AG09309 (cell line): Measurements from ENCODE around the gene ACSL1.

Source experiments
- DNase-seq: peaks from one replicate; pipeline ENCODE4 v3.0.0-alpha.2; 2010; ENCODE audit warnings: low read depth
- H3K4me3 ChIP-seq: 2 replicates; pipeline ENCODE4 v1.5.1; 2011; ENCODE audit warnings: mild to moderate bottlenecking, low read depth, low read length, moderate library complexity; ENCODE audit not compliant: control insufficient read depth
- TF ChIP-seq, protein P1 (sequence below): IDR thresholded peaks from 2 replicates; pipeline ENCODE4 v1.5.1; 2011; ENCODE audit warnings: mild to moderate bottlenecking, low read depth, low read length, inconsistent platforms; ENCODE audit not compliant: insufficient read depth, control insufficient read depth; ENCODE audit errors: missing control alignments

ACSL1 gene

DNA sequence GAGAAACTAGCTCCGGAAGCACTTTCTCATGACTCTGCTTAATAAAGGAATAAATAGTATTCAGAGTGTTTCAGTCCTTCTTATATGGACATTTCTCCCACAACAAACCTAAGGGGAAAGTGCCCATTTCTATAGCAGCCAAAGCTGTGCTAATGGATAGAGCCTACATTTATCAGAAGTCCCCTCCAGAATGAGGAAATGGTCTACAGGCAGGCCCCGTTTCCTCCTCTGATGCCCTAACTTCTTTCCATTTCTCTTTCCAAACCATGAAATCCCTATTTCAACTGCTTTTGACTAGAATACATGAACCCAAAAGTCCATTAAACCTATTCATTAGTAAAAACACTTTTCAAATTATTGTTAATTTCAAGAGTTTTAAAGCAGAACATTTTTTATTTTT lies 4.5 kb downstream of the ACSL1 start:
- TF ChIP-seq, protein P1, sequence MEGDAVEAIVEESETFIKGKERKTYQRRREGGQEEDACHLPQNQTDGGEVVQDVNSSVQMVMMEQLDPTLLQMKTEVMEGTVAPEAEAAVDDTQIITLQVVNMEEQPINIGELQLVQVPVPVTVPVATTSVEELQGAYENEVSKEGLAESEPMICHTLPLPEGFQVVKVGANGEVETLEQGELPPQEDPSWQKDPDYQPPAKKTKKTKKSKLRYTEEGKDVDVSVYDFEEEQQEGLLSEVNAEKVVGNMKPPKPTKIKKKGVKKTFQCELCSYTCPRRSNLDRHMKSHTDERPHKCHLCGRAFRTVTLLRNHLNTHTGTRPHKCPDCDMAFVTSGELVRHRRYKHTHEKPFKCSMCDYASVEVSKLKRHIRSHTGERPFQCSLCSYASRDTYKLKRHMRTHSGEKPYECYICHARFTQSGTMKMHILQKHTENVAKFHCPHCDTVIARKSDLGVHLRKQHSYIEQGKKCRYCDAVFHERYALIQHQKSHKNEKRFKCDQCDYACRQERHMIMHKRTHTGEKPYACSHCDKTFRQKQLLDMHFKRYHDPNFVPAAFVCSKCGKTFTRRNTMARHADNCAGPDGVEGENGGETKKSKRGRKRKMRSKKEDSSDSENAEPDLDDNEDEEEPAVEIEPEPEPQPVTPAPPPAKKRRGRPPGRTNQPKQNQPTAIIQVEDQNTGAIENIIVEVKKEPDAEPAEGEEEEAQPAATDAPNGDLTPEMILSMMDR: no peak
- DNase-seq: no peak

DNA sequence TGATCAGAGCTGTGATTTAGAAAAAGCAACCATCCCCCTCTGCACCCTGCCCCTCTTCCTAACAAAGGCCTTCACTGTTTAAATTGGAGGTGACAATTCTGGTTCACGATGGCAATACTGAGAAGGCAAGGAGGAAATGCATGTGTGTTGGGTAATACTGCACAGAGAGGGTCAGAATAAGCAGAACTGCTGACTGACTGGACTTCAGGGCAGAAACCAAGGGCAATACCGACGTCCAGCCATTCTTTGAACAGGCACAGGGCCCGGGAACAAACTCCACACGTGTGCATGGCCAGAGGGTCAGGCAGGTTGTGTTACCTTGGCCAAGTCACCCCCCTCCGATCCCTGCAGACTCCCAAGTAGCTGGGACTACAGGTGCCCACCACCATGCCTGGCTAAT lies 6.0 kb downstream of the ACSL1 start:
- no peak overlapping the region for H3K4me3 ChIP-seq
- no peak for DNase-seq
- TF ChIP-seq, protein P1: no peak

More for the DNA sequence above, 4.5 kb downstream of the ACSL1 start:
- H3K4me3 ChIP-seq: no peak overlapping the region

DNA sequence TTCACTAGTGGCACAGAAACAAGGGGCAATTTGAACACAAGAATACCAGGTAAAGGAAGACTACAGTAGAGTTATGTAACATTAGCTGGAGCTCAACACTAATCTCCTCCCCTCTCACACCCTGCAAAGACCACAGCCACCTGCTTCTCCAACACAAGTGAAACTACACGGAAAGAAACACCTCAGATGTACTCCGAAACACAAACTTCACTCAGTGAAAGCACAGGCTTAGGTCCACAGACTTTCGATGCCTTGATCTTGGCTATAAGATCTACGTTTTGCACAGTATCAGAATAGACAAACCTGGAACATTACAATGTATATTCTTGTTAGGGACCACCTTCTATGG lies 7.6 kb downstream of the ACSL1 start:
- H3K4me3 ChIP-seq: no peak overlapping the region
- DNase-seq: no peak
- TF ChIP-seq, protein P1: no peak

DNA sequence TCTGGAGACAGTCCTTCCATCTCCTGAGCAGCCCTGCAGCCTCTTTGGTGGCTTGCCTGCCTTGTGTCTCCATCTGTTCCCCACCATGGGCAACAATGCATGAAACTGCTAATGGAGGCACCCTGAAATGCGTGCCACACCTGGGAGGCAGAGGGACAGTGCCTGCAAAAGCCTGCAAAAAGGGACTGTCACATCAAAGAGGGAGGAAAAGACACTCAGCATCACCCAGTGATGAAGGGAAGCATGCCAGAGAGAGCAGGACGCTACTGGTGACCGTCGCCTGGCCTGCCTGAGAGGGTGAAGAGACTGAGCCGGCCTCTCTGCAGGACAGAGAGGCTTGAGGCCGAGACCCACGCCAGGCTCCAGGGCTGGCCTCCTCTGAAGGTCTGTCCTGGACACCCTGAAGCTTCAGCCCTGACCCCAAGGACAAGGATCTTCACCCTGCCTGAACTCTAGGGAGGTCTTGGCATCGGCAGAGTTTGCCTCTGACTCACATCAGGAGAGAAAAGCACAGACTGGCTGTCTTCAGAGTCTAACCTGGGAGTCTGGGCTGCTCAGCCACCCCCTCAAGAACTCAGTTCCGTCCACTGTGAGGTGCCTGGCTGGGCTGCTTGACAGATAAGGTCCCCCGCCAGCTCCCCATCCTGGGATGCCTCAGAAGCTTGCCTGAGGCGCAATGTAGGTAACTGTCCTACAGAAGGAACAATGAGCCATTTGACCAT lies 8.1 kb downstream of the ACSL1 start:
- TF ChIP-seq, protein P1: no peak
- H3K4me3 ChIP-seq: no peak overlapping the region
- DNase-seq: no peak

DNA sequence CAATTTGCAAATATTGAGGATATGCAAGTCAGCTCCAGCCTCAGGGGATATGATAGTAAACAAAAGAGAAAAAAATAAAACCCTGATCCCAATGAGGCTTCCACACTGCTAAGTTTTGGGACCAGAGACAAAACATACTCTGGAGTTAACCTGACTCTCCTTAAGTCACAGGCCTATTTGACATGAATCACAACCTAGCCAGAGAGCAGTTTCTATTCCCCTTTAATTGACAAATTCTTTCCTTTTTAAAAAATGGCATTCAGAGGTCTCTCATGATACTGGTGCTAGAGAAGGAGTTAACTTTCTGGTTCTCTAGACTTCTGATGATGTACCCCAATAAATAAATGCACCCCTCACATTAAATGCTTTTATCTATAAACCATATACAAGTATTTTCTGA lies 8.8 kb downstream of the ACSL1 start:
- TF ChIP-seq, protein P1: no peak
- H3K4me3 ChIP-seq: no peak overlapping the region
- no peak for DNase-seq

DNA sequence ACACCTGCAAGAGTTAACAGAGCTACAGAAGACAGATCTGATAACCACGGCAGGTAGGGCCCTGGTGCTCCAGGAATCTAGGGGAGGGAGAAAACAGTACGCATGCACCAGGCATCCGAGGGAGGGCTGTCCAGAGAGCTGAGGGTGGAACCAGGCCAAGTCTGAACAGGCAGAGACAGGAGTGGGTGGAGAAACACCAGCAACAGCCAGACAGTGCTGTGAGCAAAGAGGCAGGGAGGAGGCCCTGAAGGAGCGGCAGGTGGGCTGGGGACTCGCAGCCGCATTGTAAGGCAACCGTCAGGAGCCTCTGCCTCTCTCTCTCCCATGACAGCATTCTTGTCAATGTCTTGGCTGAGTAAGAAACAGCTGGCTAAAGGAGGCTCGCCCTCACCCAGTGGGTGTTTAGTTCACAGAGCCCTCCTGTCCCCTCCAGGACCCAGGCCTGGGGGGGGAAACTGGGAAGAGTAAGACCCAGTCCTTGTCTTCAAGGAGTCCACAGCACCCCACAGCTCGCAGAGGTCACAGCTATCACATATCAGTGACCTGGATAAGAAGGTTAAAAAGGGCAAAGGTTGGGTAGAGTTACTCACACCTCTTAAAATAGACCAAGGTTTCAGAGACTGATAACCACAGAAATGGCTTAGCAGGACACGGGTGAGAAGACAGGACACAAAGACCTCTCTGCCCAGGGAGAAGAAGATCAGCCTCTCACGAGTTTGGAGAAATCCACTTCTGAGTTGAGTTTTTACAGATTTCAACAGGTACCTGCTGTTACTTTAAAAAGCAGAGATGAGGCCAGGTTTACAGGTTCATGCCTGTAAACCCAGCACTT lies 10.5 kb downstream of the ACSL1 start:
- H3K4me3 ChIP-seq: no peak overlapping the region
- DNase-seq: no peak
- TF ChIP-seq, protein P1: no peak
